GM19099 (cell line): ENCODE results near the gene UBQLN1.

Experiments
- POLR2A ChIP-seq: IDR thresholded peaks from 3 replicates; pipeline ENCODE4 v1.6.1; 2011; ENCODE audit warnings: low read depth; ENCODE audit not compliant: insufficient read length; ENCODE audit errors: extremely low read depth

Gene UBQLN1

DNA sequence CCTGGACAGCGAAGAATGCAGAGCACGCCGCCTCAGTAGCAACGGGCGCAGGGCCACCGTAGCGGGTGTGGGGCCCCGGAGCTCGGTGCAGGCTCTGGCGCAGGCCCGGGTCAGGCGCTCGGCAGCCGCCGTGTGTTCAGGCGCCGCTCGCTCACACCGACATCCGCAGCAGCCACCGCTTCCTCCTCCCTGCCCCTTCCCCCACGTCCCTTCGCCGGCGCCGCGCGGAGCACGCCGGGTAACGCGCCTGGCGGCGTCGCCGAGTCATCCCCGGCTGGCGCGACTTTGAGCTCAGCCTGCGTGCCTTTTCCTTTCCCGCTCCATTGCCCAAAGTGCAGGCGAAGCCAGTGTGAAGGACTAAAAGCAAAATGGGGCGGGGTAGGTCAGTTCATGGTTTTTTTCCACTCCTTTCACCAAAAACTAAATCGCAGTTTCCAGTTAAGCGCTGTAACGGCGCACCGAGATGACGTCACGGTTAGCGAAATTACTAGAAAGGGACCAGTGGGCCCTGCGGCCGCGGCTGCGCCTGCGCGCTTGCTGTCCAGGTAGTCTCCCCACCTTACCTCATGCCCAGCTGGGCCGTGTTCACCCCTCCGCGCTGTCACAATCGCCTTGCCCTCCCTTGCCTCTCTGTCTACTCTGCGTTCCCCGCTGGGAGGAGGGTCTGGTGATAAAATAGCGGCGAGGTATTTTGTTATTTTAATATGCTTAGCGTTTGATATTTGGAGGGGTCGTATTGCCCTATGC lies at the start of gene UBQLN1:
Gene UBQLN1, minus strand, starts transcription at position 191 of the 747 bp plus-strand sequence. CDS start 279 bp downstream, outside the sequence.
- TF ChIP-seq POLR2A = peak; percentile 95

- no peak for TF ChIP-seq POLR2A
Measured at GRCh38 chr9:83754383-83754977, 46.7 kb upstream of the UBQLN1 start.

GRCh38 chr9:83749706-83750105 lies 41.9 kb upstream of the UBQLN1 start:
- TF ChIP-seq POLR2A = no peak

DNA sequence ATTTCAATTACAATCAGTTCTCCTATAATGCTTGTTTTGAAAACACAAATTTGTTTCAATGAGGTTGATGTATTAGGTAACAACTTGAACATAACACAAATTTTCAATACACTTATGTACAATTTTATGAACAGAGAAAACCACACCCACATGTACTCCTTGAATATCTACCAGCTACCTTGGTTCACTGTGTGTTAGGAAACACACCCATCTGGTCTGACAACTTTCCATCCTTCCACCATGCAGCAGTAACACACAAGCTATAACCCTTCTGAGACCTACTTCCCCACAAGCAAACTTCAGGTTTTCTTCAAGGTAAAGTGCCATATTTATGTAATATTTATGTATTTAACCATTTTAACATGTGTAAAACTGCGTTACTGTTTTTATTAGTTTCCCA lies 36.4 kb upstream of the UBQLN1 start:
- no peak for TF ChIP-seq POLR2A

DNA sequence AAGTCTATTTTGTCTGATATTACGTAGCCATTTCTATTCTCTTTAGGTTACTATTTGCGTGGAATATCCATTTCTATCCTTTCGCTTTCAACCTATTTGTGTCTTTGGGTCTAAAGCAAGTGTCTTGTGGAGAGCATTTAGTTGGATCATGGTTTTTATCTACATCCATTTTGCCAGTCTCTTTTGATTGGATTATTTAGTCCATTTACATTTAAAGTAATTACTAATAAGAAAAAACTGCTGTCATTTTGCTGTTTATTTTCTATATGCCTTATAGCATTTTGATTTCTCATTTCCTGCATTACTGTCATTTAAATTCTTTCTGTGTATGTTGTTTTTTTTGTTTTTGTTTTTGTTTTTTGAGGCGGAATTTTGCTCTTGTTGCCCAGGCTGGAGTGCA lies 26.0 kb upstream of the UBQLN1 start:
- no peak for TF ChIP-seq POLR2A

DNA sequence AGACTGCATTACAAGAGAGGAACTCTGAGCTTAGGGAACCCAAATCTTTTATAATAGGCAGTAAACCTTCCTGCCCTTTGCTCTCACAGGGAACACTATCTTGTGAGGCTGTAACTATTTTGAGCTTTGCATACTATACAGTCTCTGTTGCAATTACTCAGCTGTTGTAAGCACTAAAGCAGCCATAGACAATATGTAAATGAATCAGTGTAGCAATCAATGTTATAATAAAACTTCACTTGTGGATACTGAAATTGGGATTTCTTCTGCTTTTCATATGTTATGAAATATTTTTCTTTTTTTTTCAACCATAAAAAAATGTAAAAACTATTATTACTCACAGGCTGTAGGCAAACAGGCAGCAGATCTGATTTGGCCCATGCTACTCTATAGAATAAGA lies 16.7 kb upstream of the UBQLN1 start:
- no peak for TF ChIP-seq POLR2A

DNA sequence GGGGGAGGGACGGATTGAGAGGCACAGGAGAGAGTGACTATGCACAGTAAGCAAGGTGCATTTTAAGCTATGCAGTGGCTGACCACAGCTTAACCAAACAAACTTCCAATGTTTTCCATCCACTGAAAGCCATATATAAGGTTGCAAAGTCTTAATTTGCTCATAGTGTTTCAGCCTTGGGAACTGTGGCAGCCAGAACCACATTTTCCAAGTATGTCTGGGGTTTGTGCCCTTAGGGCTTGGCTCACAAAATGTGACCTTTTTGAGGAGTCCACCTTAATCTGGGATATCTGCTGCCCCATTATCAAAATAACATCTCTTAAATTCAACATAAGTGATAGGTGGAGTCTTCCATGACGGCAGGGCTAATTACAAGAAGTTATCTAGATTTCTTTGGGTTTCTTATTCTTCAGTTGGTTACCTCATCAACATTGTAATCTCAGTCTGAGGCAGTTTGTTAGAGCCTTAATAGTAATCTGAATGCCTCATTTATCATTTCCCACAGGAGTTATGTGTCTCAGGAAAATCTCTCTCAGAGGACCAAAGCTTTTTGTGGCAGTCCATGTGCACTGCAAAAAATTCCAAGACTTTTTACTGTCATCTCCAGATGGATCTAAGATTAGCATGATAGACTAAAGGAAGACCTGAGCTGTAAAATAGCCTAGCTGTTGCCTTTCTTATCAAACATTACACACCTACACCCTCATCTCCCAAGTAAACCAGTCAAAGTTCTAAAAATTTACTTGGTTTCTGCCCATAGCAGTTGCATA lies 15.2 kb upstream of the UBQLN1 start:
- TF ChIP-seq POLR2A = no peak

- TF ChIP-seq POLR2A = no peak
Measured at GRCh38 chr9:83721509-83721908, 13.8 kb upstream of the UBQLN1 start.

GRCh38 chr9:83715794-83716193 lies 8.0 kb upstream of the UBQLN1 start:
- TF ChIP-seq POLR2A = no peak

- no peak for TF ChIP-seq POLR2A
Measured at GRCh38 chr9:83715221-83715620, 7.5 kb upstream of the UBQLN1 start.

DNA sequence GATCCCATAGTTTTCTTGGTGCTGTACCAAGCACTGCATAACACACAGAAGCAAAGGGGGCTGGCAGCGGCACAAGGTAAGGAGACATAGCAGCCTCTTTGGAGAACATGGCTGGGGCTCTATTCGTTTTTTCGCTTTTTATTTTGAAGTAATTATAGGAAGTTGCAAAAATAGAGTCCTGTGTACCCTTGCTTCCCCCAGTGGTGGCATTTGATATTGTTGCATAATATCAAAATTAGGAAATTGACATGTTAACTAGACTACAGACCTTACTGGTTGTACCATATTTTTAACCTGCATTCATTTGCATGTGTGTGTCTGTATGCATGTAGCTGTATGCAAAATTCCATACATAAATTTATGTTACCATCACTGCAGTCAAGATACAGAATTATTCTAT lies 6.6 kb upstream of the UBQLN1 start:
- TF ChIP-seq POLR2A = no peak

GRCh38 chr9:83708515-83709158 lies 879 bp upstream of the UBQLN1 start:
- TF ChIP-seq POLR2A = no peak

DNA sequence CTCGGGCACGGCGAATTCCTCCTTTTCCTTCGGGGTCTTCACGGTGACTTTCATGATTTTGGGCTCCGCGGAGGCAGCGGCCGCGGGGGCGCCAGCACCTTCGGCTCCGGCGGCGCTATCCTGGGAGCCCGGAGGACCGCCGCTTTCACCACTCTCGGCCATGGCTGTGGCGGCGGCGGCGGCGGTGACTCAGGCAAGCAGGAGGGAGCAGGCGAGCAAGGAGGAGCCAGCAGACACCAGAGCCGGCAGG lies 315 bp downstream of the UBQLN1 start:
- no peak for TF ChIP-seq POLR2A

DNA sequence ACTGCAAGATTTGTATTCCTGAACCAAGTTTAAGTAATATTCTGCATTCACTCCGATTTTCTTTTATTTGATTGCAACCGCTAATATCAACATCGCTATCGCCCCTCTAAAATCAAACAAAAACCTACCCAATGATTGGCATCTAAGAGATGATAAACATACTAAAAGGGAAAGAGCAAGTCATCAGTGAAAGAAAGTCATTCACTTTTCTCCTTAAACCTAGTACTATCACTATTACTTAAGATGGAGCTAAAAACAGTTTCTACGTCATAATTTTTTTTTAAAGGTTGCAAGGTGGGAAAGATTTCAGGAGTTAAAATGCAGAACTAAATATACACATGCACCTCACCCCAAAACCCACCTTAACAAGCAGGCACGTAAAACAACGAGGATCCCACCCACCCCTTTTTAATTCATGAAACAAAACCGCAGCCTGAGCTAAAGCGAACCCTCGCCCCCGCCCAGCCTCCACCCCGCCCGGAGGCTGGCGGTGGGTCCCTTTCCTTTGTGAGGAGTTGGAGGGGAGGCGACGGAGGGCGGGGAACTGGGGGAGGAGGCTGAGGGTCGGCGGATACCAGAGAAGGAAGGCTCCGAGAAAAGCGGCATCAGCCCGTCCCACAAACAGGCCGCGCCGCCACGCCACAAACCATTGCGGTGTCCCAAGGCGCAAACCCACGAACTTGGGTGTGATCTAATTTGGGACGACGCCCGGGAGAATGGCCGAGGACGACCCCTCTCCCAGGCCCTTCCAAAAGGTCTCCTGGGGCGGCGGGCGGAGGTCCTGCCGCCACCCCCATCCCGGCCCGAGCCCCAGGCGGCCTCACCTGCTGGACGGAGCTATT lies 861 bp downstream of the UBQLN1 start:
- no peak for TF ChIP-seq POLR2A

- TF ChIP-seq POLR2A = no peak
Measured at GRCh38 chr9:83701769-83702168, 6.0 kb downstream of the UBQLN1 start.
